DOHH2 (cell line): ENCODE data around the gene LRRTM2.

Experiments used
- H3F3A ChIP-seq: fragments of 200-600 bp; sonication (generic), shearing (Covaris generic); 2 replicates; pipeline ENCODE4 v1.6.0; 2016; ENCODE audit warnings: antibody characterized with exemption, mild to moderate bottlenecking; ENCODE audit not compliant: control insufficient read depth, insufficient read depth
- H3K27ac ChIP-seq: fragments of 200-600 bp; sonication (generic); 2 replicates; pipeline ENCODE4 v1.5.1; 2014; ENCODE audit warnings: low read depth, mild to moderate bottlenecking, low read length, moderate library complexity
- H3K27me3 ChIP-seq: fragments of 200-600 bp; sonication (generic); 2 replicates; pipeline ENCODE4 v1.6.1; 2014; ENCODE audit warnings: mild to moderate bottlenecking, low read length, mixed read lengths; ENCODE audit not compliant: control insufficient read depth
- H3K36me3 ChIP-seq: fragments of 200-600 bp; sonication (generic); 2 replicates; pipeline ENCODE4 v1.6.1; 2014; ENCODE audit warnings: mild to moderate bottlenecking, low read length, moderate library complexity, mixed read lengths; ENCODE audit not compliant: control insufficient read depth
- H3K4me1 ChIP-seq: fragments of 200-600 bp; sonication (generic); 2 replicates; pipeline ENCODE4 v1.6.1; 2014; ENCODE audit warnings: mild to moderate bottlenecking, low read length, mixed read lengths; ENCODE audit not compliant: control insufficient read depth
- H3K4me2 ChIP-seq: fragments of 200-600 bp; sonication (generic); 2 replicates; pipeline ENCODE4 v1.6.0; 2014; ENCODE audit warnings: mild to moderate bottlenecking, low read length, moderate library complexity
- H3K4me3 ChIP-seq: fragments of 200-600 bp; sonication (generic); 2 replicates; pipeline ENCODE4 v1.5.1; 2014; ENCODE audit warnings: mild to moderate bottlenecking, low read length, mixed read lengths
- H3K79me2 ChIP-seq: fragments of 200-600 bp; sonication (generic); 2 replicates; pipeline ENCODE4 v1.6.1; 2014; ENCODE audit warnings: mild to moderate bottlenecking, low read length, mixed read lengths; ENCODE audit not compliant: control insufficient read depth
- H3K9me2 ChIP-seq: fragments of 200-600 bp; sonication (generic); replicated peaks from 2 replicates; pipeline ENCODE4 v1.6.1; 2014; ENCODE audit warnings: mild to moderate bottlenecking, low read length, mixed read lengths; ENCODE audit not compliant: control insufficient read depth
- H3K9me3 ChIP-seq: fragments of 200-600 bp; sonication (generic); 2 replicates; pipeline ENCODE4 v1.6.1; 2014; ENCODE audit warnings: antibody characterized with exemption, low read length, mixed read lengths; ENCODE audit not compliant: control insufficient read depth, insufficient read depth
- H4K20me1 ChIP-seq: fragments of 200-600 bp; sonication (generic); 2 replicates; pipeline ENCODE4 v1.6.0; 2014; ENCODE audit warnings: low read depth, mild to moderate bottlenecking, antibody characterized with exemption, low read length, moderate library complexity; ENCODE audit not compliant: control insufficient read depth, insufficient read depth
- CTCF ChIP-seq: fragments of 200-600 bp; sonication (generic); IDR thresholded peaks from one replicate; pipeline ENCODE4 v1.5.1; 2014; ENCODE audit warnings: antibody characterized with exemption, mild to moderate bottlenecking, low read depth, low read length; ENCODE audit not compliant: poor library complexity, severe bottlenecking
- EZH2phosphoT487 ChIP-seq: fragments of 200-600 bp; sonication (generic); IDR thresholded peaks from 2 replicates; pipeline ENCODE4 v1.6.1; 2017; ENCODE audit warnings: borderline replicate concordance, mild to moderate bottlenecking, antibody characterized with exemption, low read length, moderate library complexity, mixed read lengths

The LRRTM2 gene

GRCh38 chr5:138849882-138850281, 25.3 kb downstream of the LRRTM2 start:
- Histone ChIP-seq H3K4me2 (no peak overlapping the region), H3K9me3 (no peaks in the 10 kb centered on the region), H3K27ac (no peak overlapping the region), H3K79me2 (no peaks in the 10 kb centered on the region), H3F3A (no peaks in the 10 kb centered on the region), H3K36me3 (no peaks in the 10 kb centered on the region), H3K4me3 (no peak overlapping the region), H3K27me3 (no peaks in the 10 kb centered on the region), H3K4me1 (peaks cover 20% of the 10 kb centered on the region), H4K20me1 (no peaks in the 10 kb centered on the region), H3K9me2 (no peaks in the 10 kb centered on the region)
- TF ChIP-seq EZH2phosphoT487 (no peak), CTCF (no peak)

GRCh38 chr5:138849439-138849838, 25.7 kb downstream of the LRRTM2 start:
- H3F3A ChIP-seq, result no peaks in the 10 kb centered on the region
- H3K27me3 ChIP-seq, result no peaks in the 10 kb centered on the region
- no peaks in the 10 kb centered on the region for H4K20me1 ChIP-seq
- H3K4me1 ChIP-seq, result peaks cover 20% of the 10 kb centered on the region
- no peak overlapping the region for H3K27ac ChIP-seq
- H3K36me3 ChIP-seq, result no peaks in the 10 kb centered on the region
- H3K79me2 ChIP-seq, result no peaks in the 10 kb centered on the region
- TF ChIP-seq EZH2phosphoT487 (no peak), CTCF (no peak)
- H3K9me3 ChIP-seq, result no peaks in the 10 kb centered on the region
- no peaks in the 10 kb centered on the region for H3K9me2 ChIP-seq
- no peak overlapping the region; the same call in 1 of the 2 replicates for H3K4me3 ChIP-seq
- peak overlapping the region; percentile 34 for H3K4me2 ChIP-seq

- H4K20me1 ChIP-seq, result no peaks in the 10 kb centered on the region
- no peaks in the 10 kb centered on the region for H3K27me3 ChIP-seq
- no peak overlapping the region for H3K4me2 ChIP-seq
- H3K79me2 ChIP-seq, result no peaks in the 10 kb centered on the region
- H3K4me3 ChIP-seq, result no peak overlapping the region
- TF ChIP-seq EZH2phosphoT487 (no peak), CTCF (no peak)
- H3K27ac ChIP-seq, result no peak overlapping the region
- no peaks in the 10 kb centered on the region for H3K36me3 ChIP-seq
- H3K4me1 ChIP-seq, result peaks cover 20% of the 10 kb centered on the region
- H3F3A ChIP-seq, result no peaks in the 10 kb centered on the region
- no peaks in the 10 kb centered on the region for H3K9me3 ChIP-seq
- H3K9me2 ChIP-seq, result no peaks in the 10 kb centered on the region
These were observed 30.2 kb downstream of the LRRTM2 start for GRCh38 chr5:138844812-138845513.
